K562 (cell line): ENCODE measurements around the gene HELZ. TPM values are rescaled to one million over a fixed set of nuclear protein-coding genes. Genes with fewer than 3 reads are reported as not detected.
"Not testable (repeated sequence)": the region's sequence is repeated elsewhere in the genome, so short reads cannot be mapped to it uniquely, and the experiment has no call there.

ENCODE experiments used
- ATAC-seq: fragments of 200-7000 bp; cut with Tn5 transposase; 3 replicates; pipeline ENCODE4 v1.9.1; 2020; ENCODE audit warnings: moderate library complexity
- BruUV-seq: library from RNA; stranded (reverse); fragments of 400-500 nt; replicated peaks from 2 replicates; lab custom pipeline; 2021; lab: Mats Ljungman, UMichigan
- CTCF ChIA-PET: fragments of 300-600 bp; formaldehyde crosslinking; extraction: SDS; loops from one replicate; lab custom pipeline; 2021; ENCODE audit warnings: low intra/inter-chr PET ratio; lab: Yijun Ruan, JAX
- POLR2A ChIA-PET: fragments of 300-600, 350-650 bp; sonication (Branson Sonifier 250); formaldehyde crosslinking; extraction: SDS; loops from one replicate; lab custom pipeline; 2021; ENCODE audit warnings: antibody characterized with exemption, inconsistent platforms; lab: Yijun Ruan, JAX
- DNase-seq, 4 experiments: peaks; one replicate each; pipeline versions ENCODE4 v3.0.0 to v3.0.0-alpha.2; 2011 to 2018; ENCODE audit warnings: low spot score in 3 of 4, mixed read lengths in 3 of 4; ENCODE audit errors: extremely low read depth in 1 of 4
- FAIRE-seq: peaks from 2 replicates; lab custom pipeline; 2011; peaks lifted over from hg19 to GRCh38; lab: Jason Lieb, UNC
- H2AFZ ChIP-seq: 2 replicates; pipeline ENCODE4 v1.6.0; 2011; ENCODE audit warnings: low read depth, low read length, control low read depth, inconsistent platforms
- H3K27ac ChIP-seq: fragments of 200-600 bp; 3 replicates; pipeline ENCODE4 v1.8.0; 2011; ENCODE audit warnings: low read depth, mild to moderate bottlenecking, control low read depth, inconsistent platforms, low read length, moderate library complexity, mixed read lengths; ENCODE audit errors: extremely low read depth
- H3K27me3 ChIP-seq, 2 experiments: fragments of 300-600 bp in 1 of 2; 2 replicates in 1 of 2; 3 replicates in 1 of 2; pipeline versions ENCODE4 v1.6.0 to v1.8.0; 2011; ENCODE audit warnings: inconsistent platforms in 2 of 2, low read length in 2 of 2, mild to moderate bottlenecking in 1 of 2, mixed read lengths in 1 of 2, moderate library complexity in 1 of 2; ENCODE audit not compliant: control insufficient read depth in 2 of 2, insufficient read depth in 2 of 2
- H3K36me3 ChIP-seq: fragments of 300-600 bp; 3 replicates; pipeline ENCODE4 v1.8.0; 2011; ENCODE audit warnings: mild to moderate bottlenecking, low read length, inconsistent platforms; ENCODE audit not compliant: control insufficient read depth, insufficient read depth
- H3K4me1 ChIP-seq, 2 experiments: fragments of 200-600 bp in 1 of 2; replicated peaks in 1 of 2; 2 replicates in 1 of 2; 3 replicates in 1 of 2; pipeline versions ENCODE4 v1.5.1 to v1.8.0; 2011; ENCODE audit warnings: inconsistent platforms in 2 of 2, low read length in 2 of 2, mild to moderate bottlenecking in 1 of 2, mixed read lengths in 1 of 2, moderate library complexity in 1 of 2; ENCODE audit not compliant: control insufficient read depth in 2 of 2, insufficient read depth in 2 of 2
- H3K4me2 ChIP-seq: 2 replicates; pipeline ENCODE4 v1.6.1; 2011; ENCODE audit warnings: low read length, control low read depth, inconsistent platforms, mixed read lengths; ENCODE audit not compliant: insufficient read depth
- H3K4me3 ChIP-seq: fragments of 200-600 bp; sonication (generic), shearing (Covaris generic); 2 replicates; pipeline ENCODE4 v1.5.1; 2016; ENCODE audit warnings: control low read depth, inconsistent platforms
- H3K79me2 ChIP-seq: fragments of 200-600 bp; 3 replicates; pipeline ENCODE4 v1.8.0; 2011; ENCODE audit warnings: low read length, inconsistent platforms; ENCODE audit not compliant: control insufficient read depth, insufficient read depth
- H3K9ac ChIP-seq, 2 experiments: 2 replicates each; pipeline versions ENCODE4 v1.6.0 to v1.6.1; 2011; ENCODE audit warnings: low read depth in 2 of 2, low read length in 2 of 2, control low read depth in 1 of 2, inconsistent platforms in 1 of 2, mild to moderate bottlenecking in 1 of 2, mixed read lengths in 1 of 2; ENCODE audit not compliant: insufficient read depth in 1 of 2
- H3K9me1 ChIP-seq: one replicate; pipeline ENCODE4 v1.6.0; 2011; ENCODE audit warnings: inconsistent platforms, mild to moderate bottlenecking, low read length, moderate library complexity; ENCODE audit not compliant: control insufficient read depth, insufficient read depth
- H3K9me3 ChIP-seq: replicated peaks from 2 replicates; pipeline ENCODE4 v1.5.1; 2011; ENCODE audit warnings: low read depth, low read length, inconsistent platforms; ENCODE audit not compliant: control insufficient read depth, insufficient read depth
- H4K20me1 ChIP-seq: replicated peaks from 2 replicates; pipeline ENCODE4 v1.6.1; 2011; ENCODE audit warnings: low read length, inconsistent platforms, mixed read lengths; ENCODE audit not compliant: control insufficient read depth, insufficient read depth
- ARID1B ChIP-seq: fragments of 450-650 bp; IDR thresholded peaks from 2 replicates; pipeline ENCODE4 v1.6.1; 2016; ENCODE audit warnings: antibody characterized with exemption, mild to moderate bottlenecking, inconsistent platforms
- CBFA2T3 ChIP-seq: fragments of 450-650 bp; IDR thresholded peaks from 2 replicates; pipeline ENCODE4 v1.6.1; 2017
- DPF2 ChIP-seq: fragments of 450-650 bp; IDR thresholded peaks from 2 replicates; pipeline ENCODE4 v1.6.1; 2016
- NFE2 ChIP-seq: IDR thresholded peaks from 2 replicates; pipeline ENCODE4 v1.6.1; 2014; ENCODE audit warnings: antibody characterized with exemption, low read depth
- TRIM24 ChIP-seq, 2 experiments: fragments of 450-650 bp; IDR thresholded peaks; 2 replicates each; pipeline ENCODE4 v1.6.1; 2016
- WGBS: fragments of 100-300 bp; shearing (Covaris generic); methylation state at CpG from one replicate; pipeline ENCODE4 v1.1.6; 2016; ENCODE audit warnings: low coverage, mixed read lengths; ENCODE audit not compliant: insufficient coverage; ENCODE audit errors: missing lambda C conversion rate; 5-methylcytosine and 5-hydroxymethylcytosine counted together
- in situ Hi-C: fragments of 300-500 bp; cut with MboI; formaldehyde crosslinking; loops from 4 replicates; pipeline ENCODE4 v1.15.0; 2018; ENCODE audit warnings: inconsistent platforms, mixed read lengths
- intact Hi-C: fragments of 100-400 bp; cut with micrococcal nuclease; formaldehyde crosslinking; loops from 2 replicates; pipeline ENCODE4 v1.14.2; 2022
- polyA plus RNA-seq, 8 experiments: library from polyadenylated mRNA; depleted of rRNA in 4 of 8; stranded (reverse) in 5 of 8; unstranded in 3 of 8; fragments of >200 nt; fragmentation: Nextera tagmentation in 2 of 8; fragmentation: Illumina TruSeq in 1 of 8; extraction: Ambion mirVana in 2 of 8; extraction: Trizol in 1 of 8; gene quantifications; 2 replicates each; pipeline versions ENCODE4 v1.2.1 to v1.2.3, GENCODE V29; 2011 to 2014; ENCODE audit warnings: inconsistent platforms in 1 of 8, missing spikeins in 1 of 8
- total RNA-seq, 7 experiments: library from RNA; depleted of rRNA in 6 of 7; stranded (reverse); fragments of >200 nt in 6 of 7; fragmentation: Illumina TruSeq in 2 of 7; extraction: Trizol in 2 of 7; gene quantifications; 2 replicates each; pipeline versions ENCODE4 v1.2.1 to v1.2.3, GENCODE V29; 2011 to 2021; ENCODE audit warnings: low replicate concordance in 1 of 7
- TF ChIP-seq, protein P1 (sequence below): fragments of 200-800 bp; sonication (Bioruptor generic); IDR thresholded peaks from 2 replicates; pipeline ENCODE4 v1.6.1; 2017; ENCODE audit warnings: missing genetic modification characterization, missing compliant biosample characterization

The HELZ gene
- total and polyA plus RNA-seq, 9 of the 15 experiments (the other 6 are each of a cell fraction or from before 2014, with no cell fraction given), result 5.2 to 39.8 (median 17.3) TPM

DNA sequence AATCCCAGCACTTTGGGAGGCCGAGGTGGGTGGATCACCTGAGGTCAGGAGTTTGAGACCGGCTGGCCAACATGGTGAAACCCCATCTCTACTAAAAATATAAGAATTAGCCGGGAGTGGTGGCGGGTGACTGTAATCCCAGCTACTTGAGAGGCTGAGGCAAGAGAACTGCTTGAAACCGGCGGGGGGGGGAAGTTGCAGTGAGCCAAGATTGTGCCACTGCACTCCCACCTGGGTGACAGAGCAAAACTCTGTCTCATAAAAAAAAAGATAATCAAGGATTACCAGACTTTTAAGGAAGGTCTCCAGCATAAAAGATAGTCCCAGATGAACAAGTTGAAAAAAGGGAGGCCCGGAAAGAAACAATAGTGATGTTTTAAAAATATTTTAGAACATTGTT lies 152.3 kb downstream of the HELZ start:
- H3K4me3 ChIP-seq, H3K4me1 ChIP-seq, H3K27ac ChIP-seq, in situ Hi-C loops, H3K9ac ChIP-seq, H3K9me1 ChIP-seq, FAIRE-seq, H3K36me3 ChIP-seq, CTCF ChIA-PET, H3K4me2 ChIP-seq, H4K20me1 ChIP-seq, H3K79me2 ChIP-seq, BruUV-seq, H2AFZ ChIP-seq, intact Hi-C loops, H3K27me3 ChIP-seq, H3K9me3 ChIP-seq: not testable (repeated sequence)
- ATAC-seq, result peak; percentile 55; the same call in 2 of the 3 replicates
- POLR2A ChIA-PET, result interaction anchor here (0.9 to 1.4 kb wide), 2 partner anchors 11 to 14 kb away, joined by 3 to 4 read pairs; no protein-coding TSS in a partner anchor
- peak in 1 of 4 experiments; percentile 15 for DNase-seq
- TF ChIP-seq NFE2, result peak; percentile 60
- TF ChIP-seq DPF2, result 0 out of 2 replicates have a peak, but pooled peaks have one; percentile 41
- TF ChIP-seq TRIM24 (IDR thresholded peaks at IDR 0.05), result 0 out of 4 replicates have a peak, but pooled peaks of 1 of the 2 experiments have one; percentile 34
- TF ChIP-seq, protein P1, sequence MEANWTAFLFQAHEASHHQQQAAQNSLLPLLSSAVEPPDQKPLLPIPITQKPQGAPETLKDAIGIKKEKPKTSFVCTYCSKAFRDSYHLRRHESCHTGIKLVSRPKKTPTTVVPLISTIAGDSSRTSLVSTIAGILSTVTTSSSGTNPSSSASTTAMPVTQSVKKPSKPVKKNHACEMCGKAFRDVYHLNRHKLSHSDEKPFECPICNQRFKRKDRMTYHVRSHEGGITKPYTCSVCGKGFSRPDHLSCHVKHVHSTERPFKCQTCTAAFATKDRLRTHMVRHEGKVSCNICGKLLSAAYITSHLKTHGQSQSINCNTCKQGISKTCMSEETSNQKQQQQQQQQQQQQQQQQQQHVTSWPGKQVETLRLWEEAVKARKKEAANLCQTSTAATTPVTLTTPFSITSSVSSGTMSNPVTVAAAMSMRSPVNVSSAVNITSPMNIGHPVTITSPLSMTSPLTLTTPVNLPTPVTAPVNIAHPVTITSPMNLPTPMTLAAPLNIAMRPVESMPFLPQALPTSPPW (CRISPR knock-in tag), result peak; percentile 18; the same call in 1 of the 2 replicates
- TF ChIP-seq ARID1B, result 0 out of 2 replicates have a peak, but pooled peaks have one; percentile 14
- peak; percentile 53; the same call in 1 of the 2 replicates for TF ChIP-seq CBFA2T3
- WGBS, result 51% methylated on average over 7 of the region's 7 CpGs
